IPS-NIHi7 (cell line): ENCODE results near the gene C16orf74.

ENCODE experiments used
- DNase-seq: peaks from one replicate; pipeline ENCODE4 v3.0.0; 2012; ENCODE audit warnings: mixed read lengths; ENCODE audit errors: extremely low spot score

The C16orf74 gene

GRCh38 chr16:85750827-85751697 is at the start of gene C16orf74:
TSS of gene C16orf74 (minus strand) at chr16:85751096. CDS start at chr16:85735217, 15,879 bp downstream.
- peak; percentile 79 for DNase-seq

GRCh38 chr16:85800321-85800669 is 49.4 kb upstream of the C16orf74 start:
- DNase-seq = no peak

GRCh38 chr16:85799497-85800320 is 48.8 kb upstream of the C16orf74 start, which contains the start of the genes COX4I1 and EMC8:
TSS of gene COX4I1 (plus strand) at chr16:85799695. CDS start at chr16:85801206, 1,511 bp downstream.
TSS of gene EMC8 (minus strand) at chr16:85799544. CDS start at chr16:85799295, 249 bp downstream.
- DNase-seq = peak; percentile 97

- DNase-seq = peak; percentile 53
These were observed 48.1 kb upstream of the C16orf74 start for GRCh38 chr16:85798901-85799496.

- DNase-seq = peak; percentile 38
These were observed 47.4 kb upstream of the C16orf74 start for GRCh38 chr16:85798283-85798776.

GRCh38 chr16:85796599-85796998 is 45.7 kb upstream of the C16orf74 start:
- no peak for DNase-seq

GRCh38 chr16:85796152-85796551 is 45.3 kb upstream of the C16orf74 start:
- no peak for DNase-seq

GRCh38 chr16:85794696-85795095 is 43.8 kb upstream of the C16orf74 start:
- no peak for DNase-seq

- no peak for DNase-seq
These were observed 42.9 kb upstream of the C16orf74 start for GRCh38 chr16:85793662-85794298.

- DNase-seq = no peak
These were observed 38.9 kb upstream of the C16orf74 start for GRCh38 chr16:85789773-85790172.

GRCh38 chr16:85788819-85789218 is 37.9 kb upstream of the C16orf74 start:
- DNase-seq = no peak

- no peak for DNase-seq
These were observed 35.0 kb upstream of the C16orf74 start for GRCh38 chr16:85785927-85786326.

- DNase-seq = no peak
These were observed 33.9 kb upstream of the C16orf74 start for GRCh38 chr16:85784813-85785212.

GRCh38 chr16:85783441-85783840 is 32.5 kb upstream of the C16orf74 start:
- DNase-seq = no peak

GRCh38 chr16:85782451-85782850 is 31.6 kb upstream of the C16orf74 start:
- DNase-seq = no peak

- DNase-seq = no peak
These were observed 30.9 kb upstream of the C16orf74 start for GRCh38 chr16:85781695-85782370.

- DNase-seq = no peak
These were observed 30.3 kb upstream of the C16orf74 start for GRCh38 chr16:85781156-85781555.

- DNase-seq = no peak
These were observed 29.4 kb upstream of the C16orf74 start for GRCh38 chr16:85780281-85780680.

- DNase-seq = no peak
These were observed 28.0 kb upstream of the C16orf74 start for GRCh38 chr16:85778873-85779272.

- DNase-seq = no peak
These were observed 26.9 kb upstream of the C16orf74 start for GRCh38 chr16:85777583-85778310.
